Esophagus squamous epithelium (tissue), 4 donors: Measurements from ENCODE around the gene PLK3.

ENCODE experiments used
- CTCF ChIP-seq, 6 experiments: fragments of 450-650 bp in 4 of 6; fragments of 200-600 bp in 2 of 6; sonication (generic) in 2 of 6; IDR thresholded peaks; one replicate each; pipeline ENCODE4 v1.5.1; 2016 to 2019; ENCODE audit warnings: antibody characterized with exemption in 6 of 6, mild to moderate bottlenecking in 4 of 6, moderate library complexity in 4 of 6
- POLR2A ChIP-seq, 4 donors: fragments of 450-650 bp; IDR thresholded peaks; one replicate each; pipeline ENCODE4 v1.6.1; 2017; ENCODE audit warnings: antibody characterized with exemption in 4 of 4, mild to moderate bottlenecking in 4 of 4, moderate library complexity in 3 of 4

- TF ChIP-seq CTCF (IDR thresholded peaks at IDR 0.05) (no peak), POLR2A (IDR thresholded peaks at IDR 0.05) (no peak)
These were observed 27.9 kb downstream of the PLK3 start for GRCh38 chr1:44828003-44828651.
